Lung (tissue), 12 donors: ENCODE data around the gene FBXO42. TPM values are rescaled to one million over a fixed set of nuclear protein-coding genes. Genes with fewer than 3 reads are reported as not detected.

Experiments
- ATAC-seq: fragments of 200-7000 bp; cut with Tn5 transposase; one replicate; pipeline ENCODE4 v1.9.1; 2020; ENCODE audit warnings: moderate number of reproducible peaks; ENCODE audit not compliant: insufficient read depth, low FRiP score
- DNase-seq, 3 donors: peaks; one replicate each; pipeline ENCODE4 v3.0.0-alpha.2; 2013 to 2017
- H3K27ac ChIP-seq, 2 donors: one replicate each; pipeline ENCODE4 v1.5.1; 2013; ENCODE audit warnings: mild to moderate bottlenecking in 2 of 2, moderate library complexity in 2 of 2, control low read depth in 1 of 2, inconsistent platforms in 1 of 2, low read depth in 1 of 2, low read length in 1 of 2
- H3K27me3 ChIP-seq, 3 donors: one replicate each; pipeline ENCODE4 v1.5.1; 2013; ENCODE audit warnings: low read length in 2 of 3; ENCODE audit not compliant: control insufficient read depth in 3 of 3, insufficient read depth in 3 of 3
- H3K36me3 ChIP-seq, 4 donors: one replicate each; pipeline ENCODE4 v1.5.1; 2013; ENCODE audit warnings: low read length in 4 of 4, mild to moderate bottlenecking in 1 of 4, moderate library complexity in 1 of 4; ENCODE audit not compliant: control insufficient read depth in 4 of 4, insufficient read depth in 4 of 4
- H3K4me1 ChIP-seq, 5 donors: one replicate each; pipeline ENCODE4 v1.5.1; 2013; ENCODE audit warnings: low read length in 5 of 5, mild to moderate bottlenecking in 2 of 5, moderate library complexity in 1 of 5; ENCODE audit not compliant: control insufficient read depth in 5 of 5, insufficient read depth in 5 of 5
- H3K4me3 ChIP-seq: one replicate; pipeline ENCODE4 v1.5.1; 2013; ENCODE audit warnings: mild to moderate bottlenecking, control low read depth, moderate library complexity
- H3K9ac ChIP-seq, 2 donors: one replicate each; pipeline ENCODE4 v1.5.1; 2013; ENCODE audit warnings: low read length in 2 of 2, control low read depth in 1 of 2; ENCODE audit not compliant: insufficient read depth in 1 of 2
- H3K9me3 ChIP-seq, 4 donors: one replicate each; pipeline ENCODE4 v1.5.1; 2013; ENCODE audit warnings: low read length in 3 of 4, mild to moderate bottlenecking in 1 of 4, moderate library complexity in 1 of 4; ENCODE audit not compliant: control insufficient read depth in 4 of 4, insufficient read depth in 3 of 4
- CTCF ChIP-seq: IDR thresholded peaks from 2 replicates; pipeline ENCODE4 v1.5.1; 2012; ENCODE audit warnings: mild to moderate bottlenecking; ENCODE audit errors: control extremely low read depth, extremely low read depth
- WGBS, 2 donors: extraction: QIAGEN DNeasy Blood & Tissue Kit; methylation state at CpG; one replicate each; pipeline ENCODE4 v1.1.7; 2013; 5-methylcytosine and 5-hydroxymethylcytosine counted together
- polyA plus RNA-seq, 2 donors: library from polyadenylated mRNA; stranded (reverse); fragments of 200-250 nt; gene quantifications; one replicate each; pipeline ENCODE4 v1.2.1, GENCODE V29; 2013
- total RNA-seq, 2 donors: library from RNA; depleted of rRNA in 1 of 2; stranded (reverse); fragments of >200 nt in 1 of 2; gene quantifications; one replicate each; pipeline ENCODE4 v1.2.1, GENCODE V29; 2014 to 2021
- donor health status: control.
- donor health status: control.
- donor health status: Bipolar disorder and iron deficiency.
- donor health status: healthy.
- donor health status: DM: yes; HTN: yes; CAD: no.

FBXO42 gene
- total and polyA plus RNA-seq, 4 donors, result 7.3 to 28.6 (median 14.8) TPM

GRCh38 chr1:16236511-16237342 lies 115.6 kb downstream of the FBXO42 start, which contains the start of gene CPLANE2:
TSS of gene CPLANE2 (minus strand) at chr1:16237183. CDS start at chr1:16236742, 441 bp downstream.
- ATAC-seq (peak; percentile 94), DNase-seq (peak; percentile 93 to 97 (median 94))
- Histone ChIP-seq H3K9ac (peak within 1 kb of the TSS; percentile 76 to 78), H3K4me3 (peak within 1 kb of the TSS; percentile 52), H3K27me3 (no peaks in the 10 kb centered on the region), H3K36me3 (peaks cover 0 to 2% (median 0%) of the 10 kb centered on the region in 4 donors), H3K27ac (peak within 1 kb of the TSS; percentile 90), H3K9me3 (no peaks in the 10 kb centered on the region), H3K4me1 (peaks cover 0 to 15% (median 4%) of the 10 kb centered on the region in 5 donors)
- 1 to 3% methylated on average over 57 of the region's 57 CpGs for WGBS, 2 donors
- no peak for TF ChIP-seq CTCF

- ATAC-seq (peak; percentile 42), DNase-seq (peak in 2 of 3 donors; percentile 20 to 24)
- Histone ChIP-seq H3K27me3 (no peaks in the 10 kb centered on the region), H3K9ac (no peak overlapping the region), H3K4me1 (peaks cover 0 to 15% (median 4%) of the 10 kb centered on the region in 5 donors), H3K27ac (peak overlapping the region; percentile 90), H3K36me3 (peaks cover 0 to 4% (median 0%) of the 10 kb centered on the region in 4 donors), H3K4me3 (peak overlapping the region; percentile 52), H3K9me3 (no peaks in the 10 kb centered on the region)
- peak; percentile 14 for TF ChIP-seq CTCF
- 40 to 46% methylated on average over 6 of the region's 6 CpGs for WGBS, 2 donors
These were observed 116.3 kb downstream of the FBXO42 start for GRCh38 chr1:16235944-16236510.

GRCh38 chr1:16235347-16235746 lies 116.9 kb downstream of the FBXO42 start:
- H3K4me3 ChIP-seq, result no peak overlapping the region
- H3K36me3 ChIP-seq, result peaks cover 0 to 4% (median 0%) of the 10 kb centered on the region in 4 donors
- H3K27me3 ChIP-seq, result no peaks in the 10 kb centered on the region
- no peak for DNase-seq
- no peak overlapping the region for H3K9ac ChIP-seq
- H3K9me3 ChIP-seq, result no peaks in the 10 kb centered on the region
- H3K27ac ChIP-seq, result no peak overlapping the region
- WGBS, 2 donors, result 94 to 96% methylated on average over 2 of the region's 2 CpGs
- TF ChIP-seq CTCF, result no peak
- peaks cover 0 to 15% (median 4%) of the 10 kb centered on the region in 5 donors for H3K4me1 ChIP-seq
- no peak for ATAC-seq
